NCI-H1417 treated with DMSO at 0.1 percent for 48 hours (cell line): ENCODE measurements around the gene RAC3.
"Not testable (repeated sequence)": the region's sequence is repeated elsewhere in the genome, so short reads cannot be mapped to it uniquely, and the experiment has no call there.

Experiments used
- DNase-seq: peaks from one replicate; lab custom pipeline; 2025; lab: John Stamatoyannopoulos, UW

Gene RAC3

DNA sequence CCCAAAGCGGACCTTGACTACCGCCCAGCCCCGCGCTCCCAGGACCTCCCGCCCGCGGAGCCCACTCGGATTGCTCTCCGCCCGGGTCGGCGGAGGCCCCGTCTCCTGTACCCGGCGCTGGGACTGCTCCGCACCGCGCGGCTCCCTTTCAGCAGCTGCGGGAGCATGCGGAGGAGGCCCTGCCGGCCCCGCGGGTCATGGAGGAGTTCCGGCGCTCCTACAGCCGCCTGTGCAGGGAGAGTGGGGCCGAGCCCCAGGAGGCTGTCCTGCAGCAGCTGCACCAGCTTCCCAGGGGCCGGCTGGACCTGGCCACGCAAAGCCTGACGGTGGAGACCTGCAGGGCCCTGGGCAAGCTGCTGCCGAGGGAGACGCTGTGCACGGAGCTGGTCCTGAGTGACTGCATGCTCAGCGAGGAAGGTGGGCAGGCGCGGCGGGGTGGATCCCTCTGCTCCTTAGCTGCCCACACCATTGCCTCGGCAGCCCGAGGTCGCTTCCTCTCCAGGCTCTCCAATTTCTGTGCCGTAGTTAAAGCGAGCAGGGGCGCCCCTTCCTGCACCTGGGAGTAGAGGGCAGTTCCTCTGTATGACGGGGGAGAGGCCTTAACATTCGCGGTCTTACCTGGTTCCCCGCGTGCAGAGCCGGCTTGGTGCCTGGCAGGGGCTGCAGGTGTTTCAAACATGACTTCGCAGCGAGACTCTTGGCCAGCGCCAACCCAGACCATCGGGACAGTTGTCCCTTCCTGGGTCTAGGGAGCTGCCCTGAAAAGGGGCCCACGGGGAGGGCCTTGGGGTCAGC lies 7.8 kb upstream of the RAC3 start:
- DNase-seq: no peak

DNA sequence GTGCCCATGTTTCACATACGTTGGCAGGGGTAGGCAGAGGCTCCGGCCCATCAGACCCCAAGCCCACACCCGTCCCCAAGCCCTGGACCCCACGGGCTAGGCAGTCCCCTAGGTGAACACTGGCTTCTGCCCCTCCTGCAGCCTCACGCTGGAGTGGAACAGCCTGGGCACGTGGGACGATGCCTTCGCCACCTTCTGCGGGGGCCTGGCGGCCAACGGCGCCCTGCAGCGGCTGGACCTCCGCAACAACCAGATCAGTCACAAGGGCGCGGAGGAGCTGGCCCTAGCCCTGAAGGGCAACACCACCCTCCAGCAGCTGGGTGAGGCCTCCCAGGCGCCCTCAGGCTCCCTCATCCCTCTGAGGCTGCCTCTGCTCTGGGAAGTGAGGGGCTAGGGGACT lies 6.6 kb upstream of the RAC3 start:
- no peak for DNase-seq

DNA sequence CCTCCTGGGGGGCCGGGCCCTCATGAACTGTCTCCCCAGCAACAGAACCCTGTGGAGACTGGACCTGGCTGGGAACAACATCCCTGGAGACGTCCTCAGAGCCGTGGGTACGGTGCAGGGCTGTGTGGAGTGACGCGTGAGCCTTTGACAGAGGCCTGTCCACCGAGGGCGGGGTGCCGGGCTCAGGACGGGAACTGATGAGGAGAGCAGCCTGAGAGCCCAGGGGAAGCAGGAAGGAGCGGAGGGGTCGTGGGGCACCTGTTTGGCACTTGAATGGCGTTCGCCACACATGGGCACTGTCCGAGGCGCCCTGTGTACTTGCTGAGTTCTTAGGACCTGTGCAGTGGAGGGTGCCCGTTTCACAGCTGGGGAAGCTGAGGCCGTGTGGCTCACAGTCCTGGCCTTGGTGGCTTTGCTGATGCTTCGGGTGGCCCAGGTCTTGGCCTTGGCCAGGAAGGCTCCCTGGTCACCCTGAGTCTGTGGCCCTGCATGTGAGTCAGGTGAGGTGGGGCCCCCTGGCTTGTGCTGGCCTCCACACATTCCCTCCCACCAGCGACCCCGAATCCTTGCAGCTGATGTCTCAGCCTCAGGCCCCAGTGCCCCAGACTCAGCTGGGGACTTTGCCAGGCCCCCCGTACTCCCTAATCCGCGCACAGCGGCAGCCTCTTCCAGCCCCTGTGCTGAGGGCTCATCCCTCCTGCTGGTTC lies 5.9 kb upstream of the RAC3 start:
- DNase-seq: no peak

DNA sequence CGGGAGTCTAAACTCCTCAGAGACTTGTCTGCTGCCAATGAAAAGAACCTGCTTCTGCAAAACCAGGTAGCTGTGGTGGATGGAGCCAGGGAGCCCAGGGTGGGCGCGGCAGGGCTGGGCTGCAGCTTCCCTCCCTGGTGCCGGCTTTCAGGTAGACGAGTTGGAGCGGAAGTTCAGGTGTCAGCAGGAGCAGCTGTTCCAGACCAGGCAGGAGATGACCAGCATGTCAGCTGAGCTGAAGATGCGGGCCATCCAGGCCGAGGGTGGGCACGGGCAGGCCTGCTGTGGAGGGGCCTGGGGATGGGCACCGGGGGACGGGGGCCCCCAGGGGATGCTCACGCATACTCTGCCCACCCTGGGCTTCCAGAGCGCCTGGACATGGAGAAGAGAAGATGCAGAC lies 3.2 kb upstream of the RAC3 start:
- no peak for DNase-seq

DNA sequence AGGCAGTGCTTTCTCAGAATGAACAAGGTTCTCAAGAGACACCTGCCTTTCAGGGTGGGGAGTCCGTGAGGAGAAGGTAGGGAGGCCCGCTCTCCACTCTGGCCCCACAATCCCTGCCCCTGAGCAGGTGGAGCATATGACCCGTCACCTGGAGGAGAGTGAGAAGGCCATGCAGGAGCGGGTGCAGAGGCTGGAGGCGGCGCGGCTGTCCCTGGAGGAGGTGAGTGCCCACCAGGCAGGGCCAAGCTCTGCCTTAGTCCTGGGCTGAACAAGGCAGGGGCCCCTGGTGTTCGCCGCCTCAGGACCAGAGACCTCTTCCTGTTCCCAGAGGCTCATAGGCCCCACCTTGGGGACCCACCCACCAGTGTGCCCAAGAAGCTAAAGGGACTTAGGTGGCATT lies 2.5 kb upstream of the RAC3 start:
- no peak for DNase-seq

DNA sequence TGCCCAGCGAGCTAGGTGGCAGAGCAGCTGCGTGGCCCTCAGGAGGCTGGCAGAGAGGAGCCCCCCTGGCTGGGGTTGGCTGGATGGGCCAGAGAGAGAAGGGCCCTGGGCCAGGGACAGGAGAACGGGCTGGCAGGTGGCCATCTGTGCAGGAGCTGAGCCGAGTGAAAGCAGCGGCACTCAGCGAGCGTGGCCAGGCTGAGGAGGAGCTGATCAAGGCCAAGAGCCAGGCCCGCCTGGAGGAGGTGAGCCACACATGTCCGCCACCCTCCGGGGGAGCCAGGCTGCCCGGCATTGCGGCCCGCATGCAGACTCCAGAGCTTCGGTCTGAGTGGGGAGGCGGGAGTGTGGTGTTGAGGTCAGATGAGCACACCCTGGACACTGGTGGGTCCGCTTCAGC lies 2.1 kb upstream of the RAC3 start:
- no peak for DNase-seq

DNA sequence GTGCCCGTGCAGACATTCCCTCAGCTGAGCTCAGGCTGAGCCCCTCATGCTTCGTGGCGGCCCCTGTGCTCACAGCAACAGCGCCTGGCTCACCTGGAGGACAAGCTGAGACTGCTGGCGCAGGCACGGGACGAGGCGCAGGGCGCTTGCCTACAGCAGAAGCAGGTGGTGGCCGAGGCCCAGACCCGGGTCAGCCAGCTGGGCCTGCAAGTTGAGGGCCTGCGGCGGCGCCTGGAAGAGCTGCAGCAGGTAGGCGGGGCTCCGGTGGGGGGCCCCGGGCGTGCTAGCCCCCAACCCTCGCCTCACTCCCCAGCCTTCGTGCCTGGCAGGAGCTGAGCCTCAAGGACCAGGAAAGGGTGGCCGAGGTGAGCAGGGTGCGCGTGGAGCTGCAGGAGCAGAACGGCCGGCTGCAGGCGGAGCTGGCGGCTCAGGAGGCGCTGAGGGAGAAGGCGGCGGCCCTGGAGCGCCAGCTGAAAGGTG lies 1.4 kb upstream of the RAC3 start:
- no peak for DNase-seq

DNA sequence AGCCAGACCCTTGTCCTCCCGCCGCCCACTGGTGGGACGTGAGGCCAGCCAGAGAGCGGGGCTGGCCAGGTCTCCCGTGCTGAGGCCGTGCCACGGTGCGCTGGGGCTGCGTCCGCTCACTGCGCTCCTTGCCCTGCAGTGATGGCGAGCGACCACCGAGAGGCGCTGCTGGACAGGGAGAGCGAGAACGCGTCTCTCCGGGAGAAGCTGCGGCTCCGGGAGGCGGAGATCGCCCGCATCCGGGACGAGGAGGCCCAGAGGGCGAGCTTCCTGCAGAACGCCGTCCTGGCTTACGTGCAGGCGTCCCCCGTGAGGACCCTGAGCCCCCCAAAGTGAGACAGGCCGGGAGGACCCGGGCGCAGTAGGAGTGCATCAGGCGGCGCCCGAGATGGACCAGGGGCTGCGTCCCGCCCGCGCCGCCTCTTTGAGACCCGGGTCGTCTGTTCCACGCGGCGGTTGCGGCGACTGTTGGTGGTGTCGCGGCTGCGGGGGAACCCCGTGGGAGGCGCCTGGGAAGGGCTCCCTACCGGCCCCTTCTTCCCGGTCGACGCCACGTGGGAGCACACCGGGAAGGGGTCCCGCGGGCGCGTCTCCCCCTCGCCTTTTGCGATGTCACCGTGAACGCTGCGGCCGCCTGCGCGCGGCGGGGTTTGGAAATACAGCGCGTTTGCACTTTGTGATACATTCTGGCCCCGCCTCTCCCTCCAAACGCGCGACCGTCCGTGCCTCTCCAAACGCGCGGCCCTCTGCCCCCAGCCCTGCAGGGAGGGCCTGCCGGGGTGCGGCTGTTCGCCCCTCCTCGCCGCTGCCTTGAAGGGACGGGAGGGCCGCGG lies 792 bp upstream of the RAC3 start:
- no peak for DNase-seq

DNA sequence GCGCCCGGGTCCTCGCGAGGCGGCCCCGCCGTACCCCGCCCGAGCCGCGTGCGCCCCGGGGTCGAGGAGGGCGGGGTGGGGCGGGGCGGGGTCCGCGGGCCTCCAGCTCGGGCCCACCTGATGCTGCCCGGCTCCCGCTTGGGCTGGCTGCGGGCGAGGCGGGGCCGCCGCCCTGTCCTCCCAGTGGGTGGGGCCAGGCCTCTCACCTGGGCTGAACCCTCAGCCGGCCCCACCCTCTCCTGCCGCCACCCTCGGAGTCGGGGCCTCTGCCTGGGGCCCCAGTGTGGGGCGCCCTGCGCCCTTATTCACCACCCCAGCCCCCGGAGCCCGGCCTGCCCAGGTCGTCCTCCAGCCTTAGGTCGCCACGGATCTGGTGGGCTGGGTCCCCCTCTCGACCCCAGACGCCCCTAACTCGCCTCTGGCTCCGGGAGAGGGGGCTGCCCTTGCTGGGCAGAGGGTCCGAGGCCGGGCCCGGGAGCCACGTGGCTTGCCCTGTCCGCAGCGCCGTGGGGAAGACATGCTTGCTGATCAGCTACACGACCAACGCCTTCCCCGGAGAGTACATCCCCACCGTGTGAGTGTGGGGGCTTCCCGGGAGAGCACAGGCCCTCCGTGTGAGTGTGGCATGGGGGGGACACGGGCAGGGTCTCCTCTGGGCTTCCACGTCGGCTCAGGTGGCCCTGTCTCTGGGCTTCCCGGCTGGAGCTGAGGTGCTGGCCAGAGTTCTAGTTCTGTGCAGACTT lies 578 bp downstream of the RAC3 start:
- no peak for DNase-seq

DNA sequence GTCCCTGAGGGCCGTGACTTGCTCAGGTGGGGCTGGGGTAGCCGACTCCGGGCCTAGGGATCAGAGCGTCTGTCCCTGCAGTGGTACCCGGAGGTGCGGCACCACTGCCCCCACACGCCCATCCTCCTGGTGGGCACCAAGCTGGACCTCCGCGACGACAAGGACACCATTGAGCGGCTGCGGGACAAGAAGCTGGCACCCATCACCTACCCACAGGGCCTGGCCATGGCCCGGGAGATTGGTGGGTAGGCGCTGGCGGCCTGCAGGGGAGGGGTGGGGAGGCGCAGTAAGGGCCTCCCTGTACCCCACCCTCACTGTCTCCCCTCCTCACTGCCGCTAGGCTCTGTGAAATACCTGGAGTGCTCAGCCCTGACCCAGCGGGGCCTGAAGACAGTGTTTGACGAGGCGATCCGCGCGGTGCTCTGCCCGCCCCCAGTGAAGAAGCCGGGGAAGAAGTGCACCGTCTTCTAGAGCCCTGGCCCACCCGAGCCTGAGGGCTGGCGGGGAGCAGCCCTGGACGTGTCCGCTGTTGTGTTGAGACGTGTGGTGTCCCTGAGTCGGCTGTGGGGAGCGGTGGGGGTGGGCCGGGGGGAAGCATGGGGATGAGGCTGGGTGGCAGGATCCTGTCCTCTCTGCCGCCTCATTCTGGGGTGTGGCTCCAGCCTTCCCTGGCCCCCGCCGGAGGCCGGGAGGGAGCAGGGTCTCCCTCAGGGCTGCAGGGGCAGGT lies 2.0 kb downstream of the RAC3 start:
- DNase-seq: no peak

DNA sequence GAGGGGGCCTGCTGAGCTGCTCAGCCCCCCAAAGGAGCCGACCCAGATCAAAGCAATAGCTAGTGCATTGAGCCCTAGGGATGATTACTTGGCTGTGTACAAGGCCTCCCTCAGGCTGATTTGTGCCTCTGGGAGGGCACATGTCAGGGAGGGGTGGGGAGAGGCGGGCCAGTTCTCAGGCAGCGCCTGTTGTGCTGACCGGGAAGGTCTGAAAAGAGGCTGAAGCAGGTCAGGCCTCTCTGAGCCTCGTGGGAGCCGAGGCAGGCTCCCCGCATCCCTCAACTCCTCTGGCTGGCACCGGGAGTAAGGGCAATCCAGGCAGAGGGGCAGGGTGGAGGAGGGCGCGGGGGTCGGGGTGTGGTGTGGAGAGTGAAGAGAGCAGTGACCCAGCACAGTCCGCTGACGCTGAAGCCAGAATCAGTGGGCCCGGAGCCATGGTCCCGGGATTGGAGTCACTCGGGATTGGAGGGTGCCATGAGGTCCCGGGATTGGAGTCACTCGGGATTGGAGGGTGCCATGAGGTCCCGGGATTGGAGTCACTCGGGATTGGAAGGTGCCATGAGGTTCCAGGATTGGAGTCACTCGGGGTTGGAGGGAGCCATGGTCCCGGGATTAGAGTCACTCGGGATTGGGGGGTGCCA lies 3.0 kb downstream of the RAC3 start:
- no peak for DNase-seq

DNA sequence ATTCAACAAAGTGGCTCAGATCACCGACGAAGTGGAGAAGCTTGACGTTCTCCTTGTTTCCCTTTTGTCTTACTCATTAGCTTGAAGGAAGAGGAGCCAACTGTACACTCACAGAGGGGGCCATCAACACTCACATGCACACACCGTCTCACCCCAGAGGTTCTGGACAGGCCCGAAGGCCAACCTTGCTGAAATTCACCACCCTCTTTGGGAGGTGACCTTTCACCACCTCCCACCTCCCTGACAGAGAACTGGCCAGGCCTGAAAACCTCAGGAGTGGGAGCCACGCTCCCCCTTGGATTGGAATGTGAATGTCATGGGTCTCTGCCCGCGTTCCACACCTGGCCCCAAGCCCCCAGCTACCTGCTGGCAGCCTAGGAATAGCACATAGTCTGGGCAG lies 4.0 kb downstream of the RAC3 start:
- no peak for DNase-seq

DNA sequence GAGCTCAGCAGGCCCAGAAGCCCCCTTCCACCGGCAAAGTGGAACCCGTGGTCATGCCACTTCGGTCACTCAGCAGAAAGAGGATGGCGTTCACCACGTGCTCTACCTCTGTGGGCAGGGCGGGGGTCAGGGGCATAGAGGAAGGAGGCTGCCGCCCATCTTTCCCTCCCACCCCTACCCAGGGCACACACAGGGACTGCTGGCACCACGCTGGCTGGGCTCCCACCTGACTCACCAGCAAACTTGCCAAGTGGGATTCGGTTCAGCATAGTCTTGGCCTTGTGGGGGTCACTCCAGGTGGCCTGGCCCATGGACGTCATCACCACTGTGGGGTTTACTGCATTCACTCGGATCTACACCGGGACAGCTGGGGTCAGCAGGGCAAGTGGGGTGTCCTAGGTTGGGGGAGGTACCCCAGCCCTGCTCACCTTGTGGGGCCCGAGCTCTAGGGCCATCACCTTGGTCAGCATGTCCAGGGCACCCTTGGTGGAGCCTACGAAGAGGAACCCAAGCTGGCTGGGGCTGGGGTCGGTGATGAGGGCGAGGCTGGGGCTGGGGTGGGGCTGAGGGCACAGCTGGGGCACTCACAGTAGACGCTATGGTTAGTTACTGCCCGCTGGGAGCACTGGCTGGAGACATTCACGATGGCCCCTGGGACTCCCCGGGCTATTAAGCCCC lies 4.6 kb downstream of the RAC3 start:
- DNase-seq: no peak

DNA sequence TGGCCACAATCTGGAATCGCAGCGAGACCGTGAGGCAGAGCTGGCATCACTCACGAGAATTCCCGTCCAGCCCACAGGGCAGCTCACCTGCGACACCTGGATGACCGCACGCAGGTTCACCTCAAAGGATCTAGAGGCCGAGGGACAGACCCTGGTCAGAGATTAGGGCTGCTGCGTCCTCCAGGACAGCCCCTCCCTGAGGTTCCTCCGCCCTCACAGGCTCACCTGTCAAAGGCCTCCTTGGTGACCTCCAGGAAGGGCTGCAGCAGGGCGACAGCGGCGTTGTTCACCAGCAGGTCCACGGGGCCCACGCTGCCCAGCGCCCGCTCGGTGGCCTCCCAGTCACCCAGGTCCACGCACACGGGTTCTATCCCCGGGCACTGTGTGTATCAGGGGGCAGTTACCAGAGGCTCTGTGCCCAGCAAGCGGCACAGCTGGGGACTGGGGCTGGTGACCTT lies 5.2 kb downstream of the RAC3 start:
- DNase-seq: no peak

DNA sequence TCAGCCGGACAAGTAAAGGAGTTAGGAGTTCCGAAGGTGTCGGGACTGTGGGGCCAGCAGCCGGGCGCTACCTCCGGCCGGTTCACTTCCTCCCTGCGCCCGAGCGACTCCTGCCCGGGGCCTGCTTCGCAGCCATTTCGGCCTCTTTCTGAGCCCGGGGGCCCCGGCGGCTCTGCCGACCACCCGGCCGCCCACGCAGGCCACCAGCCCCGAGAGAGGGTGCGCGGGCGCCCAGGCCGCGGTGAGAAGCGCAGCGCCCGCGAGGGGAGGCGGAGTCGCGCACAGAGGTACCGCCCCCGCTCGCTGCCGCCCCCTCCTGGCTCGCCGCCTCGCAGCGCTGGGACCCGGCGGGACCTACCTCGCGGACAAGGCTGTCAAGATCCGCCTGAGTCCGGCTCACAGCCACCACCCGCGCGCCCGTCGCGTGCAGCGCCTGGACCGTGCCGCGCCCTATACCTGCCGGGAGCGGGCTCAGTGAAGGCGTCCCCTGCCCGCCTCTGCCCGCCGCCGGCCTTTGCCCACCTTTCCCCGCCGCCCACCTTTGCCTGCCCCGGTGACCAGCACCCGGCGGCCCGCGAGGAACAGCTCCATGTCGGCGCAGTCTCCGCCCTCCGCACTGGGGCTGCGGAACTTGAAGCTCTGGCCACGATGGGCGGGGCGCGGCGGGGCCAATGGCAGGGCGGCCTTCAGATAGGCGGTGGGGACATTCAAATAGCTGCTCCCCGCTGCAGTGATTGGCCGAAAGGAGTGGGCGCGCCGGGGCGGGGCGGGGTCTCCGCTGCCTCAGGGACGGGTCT lies 5.8 kb downstream of the RAC3 start, which contains the start of gene DCXR:
Gene DCXR, minus strand, starts transcription at position 606 of the 797 bp plus-strand sequence. Its CDS starts 15 bp downstream, at position 591.
- DNase-seq: peak; percentile 63

DNA sequence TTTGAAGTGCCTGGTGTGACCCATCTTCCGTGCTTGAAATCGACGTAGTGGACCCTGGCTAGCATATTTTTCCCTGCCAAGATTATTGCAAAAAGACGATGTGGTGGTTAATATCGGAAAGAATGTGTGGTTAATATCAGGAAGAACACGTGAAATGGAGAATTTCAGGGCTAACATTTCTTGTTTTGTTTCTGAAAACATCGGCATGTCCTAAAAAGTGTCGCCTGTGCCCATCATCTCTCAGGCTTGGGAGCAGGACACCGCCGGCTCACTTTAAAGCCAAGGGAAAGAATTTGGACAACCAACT lies 6.4 kb downstream of the RAC3 start:
- no peak for DNase-seq

DNA sequence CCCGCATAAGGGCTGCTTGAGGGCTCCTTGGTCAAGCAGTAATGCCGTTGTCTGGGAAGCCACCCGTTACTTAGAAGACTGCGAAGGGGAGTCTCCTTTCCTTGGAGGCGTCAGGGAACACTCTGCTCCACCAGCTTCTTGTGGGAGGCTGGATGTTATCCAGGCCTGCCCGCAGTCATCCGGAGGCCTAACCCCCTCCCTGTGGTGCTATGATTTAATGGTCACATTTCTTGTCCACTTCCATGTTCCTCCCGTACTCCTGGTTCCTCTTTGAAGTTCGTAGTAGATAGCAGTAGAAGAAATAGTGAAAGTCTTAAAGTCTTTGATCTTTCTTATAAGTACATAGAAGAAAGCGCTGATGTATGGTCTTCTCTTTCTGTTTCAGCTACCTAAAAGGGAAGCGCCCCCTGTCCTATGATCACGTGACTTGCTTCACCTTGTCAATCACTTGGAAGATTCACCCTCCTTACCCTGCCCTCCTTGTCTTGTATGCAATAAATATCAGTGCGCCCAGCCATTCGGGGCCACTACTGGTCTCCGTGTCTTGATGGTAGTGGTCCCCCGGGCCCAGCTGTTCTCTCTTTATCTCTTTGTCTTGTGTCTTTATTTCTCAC lies 7.4 kb downstream of the RAC3 start:
- not testable (repeated sequence) for DNase-seq

DNA sequence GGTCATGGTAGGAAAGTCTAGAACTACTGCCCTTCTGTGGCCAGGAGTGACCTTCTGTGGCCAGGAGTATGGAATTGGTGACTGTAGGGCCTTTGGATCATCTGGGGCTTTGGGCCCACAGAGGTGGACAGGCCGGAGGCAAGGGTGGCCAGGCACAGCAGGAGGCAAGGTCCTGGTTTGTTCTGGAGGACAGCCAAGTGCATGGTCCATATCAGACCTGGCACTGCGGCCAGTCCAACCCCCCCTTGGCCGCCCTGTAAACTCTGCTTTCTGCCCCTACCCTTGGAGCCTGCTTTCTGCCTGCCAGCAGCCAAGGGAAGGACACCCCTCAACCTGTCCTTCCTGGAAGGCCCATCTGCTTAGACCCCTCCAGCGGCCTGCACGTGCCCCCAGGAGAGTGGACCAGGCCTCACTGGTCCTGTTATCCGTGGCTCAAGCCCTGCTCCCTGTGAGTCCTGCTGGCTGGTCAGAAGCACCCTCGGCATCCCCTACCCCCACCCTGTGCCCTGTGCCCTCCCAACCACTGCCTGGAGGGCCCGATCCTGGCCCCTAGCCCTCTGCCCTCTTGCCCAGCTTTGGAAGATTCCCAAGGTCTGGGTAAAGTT lies 8.3 kb downstream of the RAC3 start:
- DNase-seq: no peak
